Activated CD4-positive, alpha-beta T cell treated with anti-CD3 and anti-CD28 coated beads for 1 hour (primary cell): Measurements from ENCODE around the gene ZNF784.
"Not testable (repeated sequence)": the region's sequence is repeated elsewhere in the genome, so short reads cannot be mapped to it uniquely, and the experiment has no call there.

ENCODE experiments used
- DNase-seq: peaks from one replicate; pipeline ENCODE4 v3.0.0-alpha.2; 2020

Gene ZNF784

DNA sequence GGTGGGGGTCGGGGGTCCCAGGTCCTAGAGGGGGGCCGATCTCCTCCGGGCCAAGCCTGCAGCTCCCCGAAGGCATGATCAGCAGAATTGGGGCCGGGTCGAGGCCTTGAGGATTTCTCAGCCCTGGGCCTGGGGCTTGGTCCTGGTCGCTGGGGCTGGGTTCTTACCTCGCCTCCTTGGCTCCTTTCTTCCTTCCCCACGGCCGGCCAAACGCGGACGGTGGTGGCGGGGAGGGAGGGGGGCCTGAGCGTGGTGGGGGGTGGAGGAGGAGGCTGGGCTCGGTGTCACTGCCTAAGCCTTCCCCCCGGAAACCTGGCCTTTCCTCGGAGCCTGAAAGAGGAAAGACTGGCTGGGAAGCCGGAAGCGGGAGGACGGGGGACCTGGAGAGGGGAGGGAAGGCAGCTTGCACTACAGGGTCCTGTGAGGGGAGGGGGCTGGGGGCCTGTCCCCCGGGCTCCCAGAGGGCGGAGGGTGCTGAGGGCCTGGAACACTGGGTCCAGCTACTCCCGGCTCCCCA lies 43.7 kb downstream of the ZNF784 start, which contains the start of gene ZNF579:
Gene ZNF579, minus strand, starts transcription at position 221 of the 517 bp plus-strand sequence. CDS start 1,209 bp downstream, outside the sequence.
- peak; percentile 50 for DNase-seq

DNA sequence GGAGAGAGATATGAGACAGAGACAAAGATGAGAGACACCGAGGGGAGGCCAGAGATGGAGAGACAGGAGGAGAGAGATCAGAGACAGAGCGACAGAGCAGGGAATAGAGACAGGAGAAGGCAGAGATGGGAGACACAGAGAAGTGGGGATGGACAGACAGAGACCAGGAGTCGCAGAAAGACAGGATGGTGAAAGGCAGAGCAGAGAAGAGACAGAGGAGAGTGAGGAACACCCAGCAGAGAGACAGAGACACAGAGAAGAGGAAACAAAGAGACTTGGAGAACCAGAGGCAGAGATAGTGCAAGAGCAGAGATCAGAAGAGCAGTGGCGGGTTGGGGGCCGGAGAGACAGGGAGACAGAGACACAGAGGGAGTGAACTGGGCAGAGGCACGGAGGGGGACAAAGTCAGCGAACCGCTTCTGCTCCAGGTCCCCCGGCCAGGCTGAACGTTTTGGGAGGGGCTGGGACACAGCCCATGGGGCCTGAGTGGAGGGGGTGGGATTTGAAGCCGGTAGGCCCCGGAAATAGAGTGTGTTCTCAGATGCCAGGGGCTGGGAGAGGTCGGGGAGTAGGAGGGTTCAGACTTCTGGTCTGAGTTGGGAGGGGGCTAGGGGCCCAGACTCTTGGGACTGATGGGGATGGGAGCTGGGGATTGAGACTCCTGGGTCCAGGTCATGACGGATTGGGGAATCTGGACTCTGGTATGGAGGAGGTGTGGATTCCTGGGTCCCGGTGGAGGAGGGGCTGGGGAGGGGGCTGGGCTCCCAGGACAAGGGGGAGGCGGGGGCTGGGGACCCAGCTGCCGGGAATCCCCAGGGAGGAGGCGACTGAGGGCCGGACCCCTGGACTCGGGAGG lies 44.4 kb downstream of the ZNF784 start:
- no peak for DNase-seq

DNA sequence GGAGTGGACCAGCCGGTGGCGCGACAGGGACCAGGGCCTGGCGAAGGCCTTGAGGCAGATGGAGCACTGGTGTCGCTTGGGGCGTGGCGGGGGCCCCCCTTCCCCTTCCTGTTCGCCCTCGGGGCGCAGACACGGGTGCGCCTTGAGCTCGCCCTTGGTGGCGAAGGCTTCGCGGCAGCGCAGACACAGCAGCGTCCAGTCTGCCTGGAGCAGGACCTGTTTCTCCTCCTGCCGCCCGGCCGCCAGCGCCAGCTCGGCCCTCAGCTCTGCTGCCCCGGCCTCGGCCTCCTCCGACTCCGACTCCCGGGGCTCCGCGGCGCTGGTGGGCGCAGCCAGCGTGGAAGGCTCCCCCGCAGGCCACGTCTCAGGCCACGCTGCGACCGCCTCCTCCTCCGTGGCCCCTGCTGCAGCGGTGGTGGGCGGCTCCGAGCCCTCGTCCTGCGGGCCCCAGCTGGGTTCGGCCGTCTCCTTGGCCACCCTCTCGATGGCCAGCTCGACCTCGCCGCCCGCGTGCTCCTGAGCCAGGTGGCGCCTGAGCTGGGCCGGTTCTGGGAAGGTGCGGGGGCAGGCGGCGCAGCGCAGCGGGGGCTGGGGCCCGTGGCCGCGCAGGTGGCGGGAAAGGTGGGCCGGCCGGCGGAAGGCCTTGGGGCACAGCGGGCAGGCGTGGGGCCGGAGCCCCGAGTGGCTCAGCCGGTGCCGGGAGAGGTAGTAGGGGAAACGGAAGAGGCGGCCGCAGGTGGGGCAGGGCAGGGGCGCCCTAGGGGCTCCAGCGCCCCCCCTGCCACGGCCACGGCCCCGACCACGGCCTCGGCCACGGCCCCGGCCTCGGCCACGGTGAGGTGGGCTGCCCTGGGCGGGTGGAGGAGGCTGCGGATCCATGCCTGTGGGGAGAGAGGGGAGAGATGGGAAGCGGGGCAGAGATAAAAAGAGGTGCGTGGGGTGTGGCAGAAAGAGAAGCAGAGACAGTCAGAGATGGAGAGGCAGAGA lies 45.3 kb downstream of the ZNF784 start:
- DNase-seq: no peak

DNA sequence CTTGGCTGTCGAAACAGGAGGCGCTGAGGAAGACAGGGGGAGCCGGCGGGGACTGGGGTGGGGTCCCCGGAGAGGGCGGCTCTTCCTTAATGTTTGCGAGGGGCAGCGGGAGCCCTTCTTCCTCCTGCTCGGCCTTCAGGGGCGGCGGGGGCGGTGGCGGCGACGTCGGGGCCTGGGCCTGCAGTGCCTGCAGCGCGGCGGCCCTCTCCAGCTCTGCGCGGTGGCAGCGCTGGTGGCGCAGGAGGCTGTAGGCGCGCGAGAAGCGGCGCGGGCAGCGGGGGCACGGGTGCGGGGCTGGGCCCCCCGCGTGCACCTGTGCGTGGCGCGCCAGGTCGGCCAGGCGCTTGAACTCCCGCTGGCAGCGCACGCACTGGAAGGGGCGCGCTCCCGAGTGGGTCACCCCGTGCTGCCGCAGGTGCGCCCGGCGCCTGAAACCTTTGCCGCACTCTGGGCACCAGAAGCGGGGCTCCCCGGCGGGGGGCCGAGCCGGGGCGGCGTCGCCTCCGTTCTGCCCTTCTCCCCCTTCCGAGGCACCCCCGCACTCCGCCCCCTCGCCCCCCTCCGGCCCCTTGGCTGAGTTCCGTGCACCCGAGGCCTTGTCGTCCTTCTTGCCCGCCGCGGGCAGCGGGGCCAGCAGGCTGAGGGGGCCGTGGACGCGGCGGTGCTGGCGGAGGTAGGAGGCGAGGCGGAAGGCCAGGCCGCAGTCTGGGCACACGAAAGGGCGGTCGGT lies 46.2 kb downstream of the ZNF784 start:
- no peak for DNase-seq

DNA sequence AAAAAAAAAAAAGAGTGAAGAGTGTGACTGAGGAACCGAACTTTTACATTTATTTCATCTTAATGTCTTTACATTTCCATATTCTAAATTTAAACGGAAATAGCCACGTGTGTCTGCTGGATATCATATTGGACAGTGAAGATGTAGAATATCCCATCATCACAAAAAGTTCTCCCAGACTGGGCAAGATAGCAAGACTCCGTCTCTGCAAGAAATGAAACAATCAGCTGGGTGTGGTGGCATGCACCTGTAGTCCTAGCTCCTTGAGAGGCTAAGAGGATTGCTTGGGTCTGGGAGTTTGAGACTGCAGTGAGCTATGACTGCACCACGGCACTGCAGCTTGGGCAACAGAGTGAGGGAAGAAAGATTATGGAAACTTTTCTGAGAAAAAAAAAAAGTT lies 47.6 kb downstream of the ZNF784 start:
- DNase-seq: no peak

DNA sequence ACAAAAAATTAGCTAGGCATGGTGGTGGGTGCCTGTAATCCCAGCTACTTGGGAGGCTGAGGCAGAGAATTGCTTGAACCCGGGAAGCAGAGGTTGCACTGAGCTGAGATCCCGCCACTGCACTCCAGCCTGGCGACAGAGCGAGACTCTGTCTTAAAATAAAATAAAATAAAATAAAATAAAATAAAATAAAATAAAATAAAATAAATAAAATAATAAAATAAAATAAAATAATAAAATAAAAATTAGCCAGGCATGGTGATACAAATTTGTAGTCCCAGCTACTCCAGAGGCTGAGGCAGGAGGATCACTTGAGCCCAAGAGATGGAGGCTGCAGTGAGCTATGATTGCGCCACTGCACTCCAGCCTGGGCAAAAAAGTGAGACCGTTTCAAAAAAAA lies 50.4 kb downstream of the ZNF784 start:
- DNase-seq: not testable (repeated sequence)
